Kidney epithelial cell (primary cell): ENCODE results near the gene NRF1. TPM values are rescaled to one million over a fixed set of nuclear protein-coding genes. Genes with fewer than 3 reads are reported as not detected.
"Not testable (repeated sequence)": the region's sequence is repeated elsewhere in the genome, so short reads cannot be mapped to it uniquely, and the experiment has no call there.

Experiments used
- DNase-seq: peaks from one replicate; pipeline ENCODE4 v3.0.0-alpha.2; 2010; ENCODE audit warnings: low read depth
- H3K27me3 ChIP-seq: 2 replicates; pipeline ENCODE4 v1.6.0; 2011; ENCODE audit warnings: low read length; ENCODE audit not compliant: control insufficient read depth, insufficient read depth
- H3K36me3 ChIP-seq: 2 replicates; pipeline ENCODE4 v1.5.1; 2011; ENCODE audit warnings: low read length; ENCODE audit not compliant: control insufficient read depth, insufficient read depth
- H3K4me3 ChIP-seq: 2 replicates; pipeline ENCODE4 v1.5.1; 2011; ENCODE audit warnings: low read depth, mild to moderate bottlenecking, control low read depth, low read length
- CTCF ChIP-seq: IDR thresholded peaks from 2 replicates; pipeline ENCODE4 v1.5.1; 2011; ENCODE audit warnings: mild to moderate bottlenecking, moderate library complexity, low read length, control low read depth, inconsistent platforms; ENCODE audit not compliant: insufficient read depth, poor library complexity, severe bottlenecking
- total RNA-seq: library from RNA; depleted of rRNA; stranded (reverse); fragments of >200 nt; gene quantifications from 2 replicates; pipeline ENCODE4 v1.2.3, GENCODE V29; 2015

The NRF1 gene
- total RNA-seq, 1 donor from 2014 or later = 9.3 TPM

- Histone ChIP-seq H3K36me3 (peaks cover 2% of the 10 kb centered on the region), H3K27me3 (no peaks in the 10 kb centered on the region), H3K4me3 (no peak overlapping the region)
- DNase-seq = no peak
- TF ChIP-seq CTCF = no peak
Observed at GRCh38 chr7:129655811-129656210, 44.3 kb downstream of the NRF1 start.

- no peak overlapping the region for H3K4me3 ChIP-seq
- no peak for TF ChIP-seq CTCF
- no peak for DNase-seq
- H3K36me3 ChIP-seq = peaks cover 2% of the 10 kb centered on the region
- no peaks in the 10 kb centered on the region for H3K27me3 ChIP-seq
Observed at GRCh38 chr7:129657363-129657762, 45.8 kb downstream of the NRF1 start.

GRCh38 chr7:129659907-129660306, 48.4 kb downstream of the NRF1 start:
- not testable (repeated sequence) for DNase-seq, H3K4me3 ChIP-seq, H3K36me3 ChIP-seq, H3K27me3 ChIP-seq

- Histone ChIP-seq H3K27me3 (no peaks in the 10 kb centered on the region), H3K4me3 (no peak overlapping the region), H3K36me3 (peaks cover 2% of the 10 kb centered on the region)
- no peak for DNase-seq
- no peak for TF ChIP-seq CTCF
Observed at GRCh38 chr7:129661645-129662182, 50.2 kb downstream of the NRF1 start.

- H3K27me3 ChIP-seq, H3K36me3 ChIP-seq, H3K4me3 ChIP-seq, DNase-seq: not testable (repeated sequence)
Observed at GRCh38 chr7:129663240-129663639, 51.7 kb downstream of the NRF1 start.

GRCh38 chr7:129664029-129665012, 52.8 kb downstream of the NRF1 start:
- peak; percentile 47 for TF ChIP-seq CTCF
- DNase-seq = peak; percentile 38
- H3K36me3 ChIP-seq = no peaks in the 10 kb centered on the region
- H3K4me3 ChIP-seq = no peak overlapping the region
- H3K27me3 ChIP-seq = no peaks in the 10 kb centered on the region
